H9 (cell line): Measurements from ENCODE around the gene CACNA2D3. TPM values are rescaled to one million over a fixed set of nuclear protein-coding genes. Genes with fewer than 3 reads are reported as not detected.

Source experiments
- DNase-seq: peaks from one replicate; pipeline ENCODE4 v3.0.0-alpha.2; 2017
- H2AFZ ChIP-seq: one replicate; pipeline ENCODE4 v1.6.1; 2013; ENCODE audit warnings: mild to moderate bottlenecking, low read length, control low read depth, moderate library complexity
- H2AK5ac ChIP-seq: 2 replicates; pipeline ENCODE4 v1.6.1; 2013; ENCODE audit warnings: low read length, control low read depth, mixed read lengths; ENCODE audit not compliant: insufficient read length
- H2BK120ac ChIP-seq: one replicate; pipeline ENCODE4 v1.6.1; 2013; ENCODE audit warnings: low read depth, mild to moderate bottlenecking, low read length, control low read depth, inconsistent platforms; ENCODE audit not compliant: poor library complexity, severe bottlenecking
- H2BK12ac ChIP-seq: 2 replicates; pipeline ENCODE4 v1.6.1; 2013; ENCODE audit warnings: low read length, control low read depth, mixed read lengths, low read depth; ENCODE audit not compliant: insufficient read length
- H2BK15ac ChIP-seq: 2 replicates; pipeline ENCODE4 v1.6.1; 2013; ENCODE audit warnings: low read depth, low read length, control low read depth
- H2BK20ac ChIP-seq: one replicate; pipeline ENCODE4 v1.6.1; 2013; ENCODE audit warnings: low read depth, mild to moderate bottlenecking, low read length, control low read depth, inconsistent platforms; ENCODE audit not compliant: poor library complexity, severe bottlenecking
- H2BK5ac ChIP-seq: 2 replicates; pipeline ENCODE4 v1.6.1; 2013; ENCODE audit warnings: low read length, control low read depth, mixed read lengths; ENCODE audit not compliant: insufficient read length
- H3K14ac ChIP-seq: 2 replicates; pipeline ENCODE4 v1.6.1; 2013; ENCODE audit warnings: low read length, control low read depth; ENCODE audit not compliant: insufficient read depth
- H3K18ac ChIP-seq: 2 replicates; pipeline ENCODE4 v1.6.1; 2013; ENCODE audit warnings: low read depth, mild to moderate bottlenecking, mixed read lengths, low read length, control low read depth; ENCODE audit not compliant: insufficient read length
- H3K23ac ChIP-seq: 2 replicates; pipeline ENCODE4 v1.6.1; 2013; ENCODE audit warnings: low read length, control low read depth, mixed read lengths, low read depth; ENCODE audit not compliant: insufficient read length
- H3K23me2 ChIP-seq: 2 replicates; pipeline ENCODE4 v1.6.1; 2013; ENCODE audit warnings: low read depth, mild to moderate bottlenecking, mixed read lengths, low read length, control low read depth; ENCODE audit not compliant: insufficient read length, poor library complexity, severe bottlenecking
- H3K27ac ChIP-seq: 2 replicates; pipeline ENCODE4 v1.5.1; 2013; ENCODE audit warnings: low read length, control low read depth, mixed read lengths, low read depth; ENCODE audit not compliant: insufficient read length
- H3K27me3 ChIP-seq: 2 replicates; pipeline ENCODE4 v1.6.1; 2013; ENCODE audit warnings: low read length, control low read depth, inconsistent platforms; ENCODE audit not compliant: insufficient read depth
- H3K4ac ChIP-seq: 2 replicates; pipeline ENCODE4 v1.6.1; 2013; ENCODE audit warnings: low read depth, mild to moderate bottlenecking, control low read depth, inconsistent platforms, low read length, moderate library complexity
- H3K4me1 ChIP-seq: 2 replicates; pipeline ENCODE4 v1.6.1; 2013; ENCODE audit warnings: low read length, control low read depth, inconsistent platforms; ENCODE audit not compliant: insufficient read depth
- H3K4me2 ChIP-seq: 2 replicates; pipeline ENCODE4 v1.6.1; 2013; ENCODE audit warnings: low read length, control low read depth, mixed read lengths; ENCODE audit not compliant: insufficient read length, insufficient read depth
- H3K56ac ChIP-seq: 2 replicates; pipeline ENCODE4 v1.6.1; 2013; ENCODE audit warnings: low read depth, mild to moderate bottlenecking, mixed read lengths, low read length, control low read depth; ENCODE audit not compliant: insufficient read length
- H3K79me1 ChIP-seq: 2 replicates; pipeline ENCODE4 v1.6.1; 2013; ENCODE audit warnings: low read depth, mild to moderate bottlenecking, moderate library complexity, low read length, control low read depth, inconsistent platforms; ENCODE audit not compliant: insufficient read depth, poor library complexity, severe bottlenecking
- H3K79me2 ChIP-seq: 2 replicates; pipeline ENCODE4 v1.6.1; 2013; ENCODE audit warnings: low read length, control low read depth, inconsistent platforms; ENCODE audit not compliant: insufficient read depth
- H3K9ac ChIP-seq: 2 replicates; pipeline ENCODE4 v1.6.1; 2013; ENCODE audit warnings: low read length, control low read depth, mixed read lengths; ENCODE audit not compliant: insufficient read length; ENCODE audit errors: extremely low read depth
- H3K9me3 ChIP-seq: one replicate; pipeline ENCODE4 v1.6.1; 2013; ENCODE audit warnings: low read depth, low read length, inconsistent platforms; ENCODE audit not compliant: control insufficient read depth
- H3T11ph ChIP-seq: one replicate; pipeline ENCODE4 v1.6.1; 2013; ENCODE audit warnings: mild to moderate bottlenecking, low read length, control low read depth, inconsistent platforms
- H4K20me1 ChIP-seq: one replicate; pipeline ENCODE4 v1.6.1; 2013; ENCODE audit not compliant: control insufficient read depth, insufficient read length, insufficient read depth
- H4K5ac ChIP-seq: 2 replicates; pipeline ENCODE4 v1.6.1; 2013; ENCODE audit warnings: low read depth, mild to moderate bottlenecking, mixed read lengths, low read length, control low read depth; ENCODE audit not compliant: insufficient read length
- H4K8ac ChIP-seq: replicated peaks from 2 replicates; pipeline ENCODE4 v1.6.1; 2013; ENCODE audit warnings: low read length, control low read depth, mixed read lengths, low read depth; ENCODE audit not compliant: insufficient read length
- H4K91ac ChIP-seq: 2 replicates; pipeline ENCODE4 v1.6.1; 2013; ENCODE audit warnings: low read depth, mild to moderate bottlenecking, moderate library complexity, mixed read lengths, low read length, control low read depth; ENCODE audit not compliant: insufficient read length
- H3K27ac Mint-ChIP-seq, 3 experiments: 2 replicates in 2 of 3; 3 replicates in 1 of 3; pipeline ENCODE4 v1.8.0; 2020 to 2021; ENCODE audit warnings: mixed read lengths in 3 of 3, mild to moderate bottlenecking in 1 of 3, moderate library complexity in 1 of 3
- H3K27me3 Mint-ChIP-seq: 2 replicates; pipeline ENCODE4 v1.8.0; 2021; ENCODE audit warnings: low read depth, mild to moderate bottlenecking, moderate library complexity, mixed read lengths
- H3K36me3 Mint-ChIP-seq, 3 experiments: 2 replicates in 2 of 3; 3 replicates in 1 of 3; pipeline ENCODE4 v1.8.0; 2020 to 2021; ENCODE audit warnings: low read depth in 3 of 3, mixed read lengths in 3 of 3; ENCODE audit not compliant: insufficient read depth in 1 of 3
- H3K4me1 Mint-ChIP-seq, 2 experiments: 2 replicates each; pipeline ENCODE4 v1.8.0; 2020; ENCODE audit warnings: mixed read lengths in 2 of 2
- H3K4me3 Mint-ChIP-seq, 2 experiments: 2 replicates in 1 of 2; 3 replicates in 1 of 2; pipeline ENCODE4 v1.8.0; 2020 to 2021; ENCODE audit warnings: mild to moderate bottlenecking in 2 of 2, mixed read lengths in 2 of 2, moderate library complexity in 1 of 2
- H3K9me3 Mint-ChIP-seq, 2 experiments: 2 replicates in 1 of 2; 3 replicates in 1 of 2; pipeline ENCODE4 v1.8.0; 2020; ENCODE audit warnings: mild to moderate bottlenecking in 2 of 2, mixed read lengths in 2 of 2, moderate library complexity in 1 of 2
- WGBS: extraction: QIAGEN DNeasy Blood & Tissue Kit; methylation state at CpG from one replicate; pipeline ENCODE4 v1.1.7; 2013; ENCODE audit warnings: missing lambda C conversion rate, low lambda C conversion rate, mixed read lengths; ENCODE audit not compliant: insufficient read length; ENCODE audit errors: extremely low coverage; 5-methylcytosine and 5-hydroxymethylcytosine counted together
- total RNA-seq: library from RNA; stranded (reverse); gene quantifications from 2 replicates; pipeline ENCODE4 v1.2.1, GENCODE V29; 2021
- TF ChIP-seq, protein P1 (sequence below): fragments of 200-600 bp; sonication (generic); conservative IDR thresholded peaks from 3 replicates; pipeline ENCODE4 v1.8.0; 2021; ENCODE audit warnings: antibody characterized with exemption, mild to moderate bottlenecking

CACNA2D3 gene
- total RNA-seq, 1 experiment from 2014 or later: 3.2 TPM

DNA sequence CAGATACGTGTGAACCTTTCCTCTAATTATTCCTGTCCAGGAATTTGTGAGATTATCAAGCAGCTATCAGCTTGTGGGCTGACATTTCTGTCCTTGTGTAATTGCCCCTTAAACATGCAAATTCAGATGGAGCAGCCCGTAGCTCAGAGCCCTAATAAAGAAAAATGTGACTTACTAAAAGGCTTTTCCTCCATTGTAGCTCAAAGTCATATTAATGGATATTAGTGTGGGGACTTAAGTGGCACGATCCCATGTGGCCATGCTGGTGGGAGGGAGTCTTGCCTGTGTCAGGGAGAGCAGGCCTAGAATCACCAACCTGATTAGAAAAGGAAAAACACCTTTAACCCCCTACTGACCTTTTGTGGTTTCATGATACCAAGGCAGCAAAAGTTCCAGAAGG lies 406.3 kb downstream of the CACNA2D3 start:
- Histone ChIP-seq H4K91ac (no peak overlapping the region), H3K9me3 (no peaks in the 10 kb centered on the region), H4K20me1 (no peaks in the 10 kb centered on the region), H3K9ac (no peak overlapping the region), H3K4ac (no peak overlapping the region), H2BK120ac (no peak overlapping the region), H2AK5ac (no peak overlapping the region), H3K4me2 (no peak overlapping the region), H3K79me1 (no peaks in the 10 kb centered on the region), H2BK15ac (no peak overlapping the region), H3K79me2 (no peaks in the 10 kb centered on the region), H2BK5ac (no peak overlapping the region), H2BK12ac (no peak overlapping the region), H3K27me3 (no peaks in the 10 kb centered on the region), H3K23me2 (no peaks in the 10 kb centered on the region), H3K4me1 (no peaks in the 10 kb centered on the region), H3K56ac (no peak overlapping the region), H2AFZ (no peak overlapping the region), H3K18ac (no peak overlapping the region), H4K8ac (no peak overlapping the region), H3K27ac (no peak overlapping the region), H3K14ac (no peak overlapping the region), H3T11ph (no peak overlapping the region), H4K5ac (no peak overlapping the region), H2BK20ac (no peak overlapping the region), H3K23ac (no peak overlapping the region)
- WGBS: no CpG with 5 or more reads among the region's 3 CpGs
- Mint-ChIP-seq H3K27me3 (no peaks in the 10 kb centered on the region; the same call in 1 of the 2 replicates), H3K36me3 (peaks cover 0 to 5% (median 3%) of the 10 kb centered on the region in 3 experiments; a peak in 3 of 7 replicates), H3K4me1 (peaks cover 5 to 6% of the 10 kb centered on the region in 2 experiments; a peak in 2 of 4 replicates), H3K9me3 (peaks cover 2 to 7% of the 10 kb centered on the region in 2 experiments; a peak in 4 of 5 replicates), H3K4me3 (no peak overlapping the region), H3K27ac (no peak overlapping the region)
- TF ChIP-seq, protein P1, sequence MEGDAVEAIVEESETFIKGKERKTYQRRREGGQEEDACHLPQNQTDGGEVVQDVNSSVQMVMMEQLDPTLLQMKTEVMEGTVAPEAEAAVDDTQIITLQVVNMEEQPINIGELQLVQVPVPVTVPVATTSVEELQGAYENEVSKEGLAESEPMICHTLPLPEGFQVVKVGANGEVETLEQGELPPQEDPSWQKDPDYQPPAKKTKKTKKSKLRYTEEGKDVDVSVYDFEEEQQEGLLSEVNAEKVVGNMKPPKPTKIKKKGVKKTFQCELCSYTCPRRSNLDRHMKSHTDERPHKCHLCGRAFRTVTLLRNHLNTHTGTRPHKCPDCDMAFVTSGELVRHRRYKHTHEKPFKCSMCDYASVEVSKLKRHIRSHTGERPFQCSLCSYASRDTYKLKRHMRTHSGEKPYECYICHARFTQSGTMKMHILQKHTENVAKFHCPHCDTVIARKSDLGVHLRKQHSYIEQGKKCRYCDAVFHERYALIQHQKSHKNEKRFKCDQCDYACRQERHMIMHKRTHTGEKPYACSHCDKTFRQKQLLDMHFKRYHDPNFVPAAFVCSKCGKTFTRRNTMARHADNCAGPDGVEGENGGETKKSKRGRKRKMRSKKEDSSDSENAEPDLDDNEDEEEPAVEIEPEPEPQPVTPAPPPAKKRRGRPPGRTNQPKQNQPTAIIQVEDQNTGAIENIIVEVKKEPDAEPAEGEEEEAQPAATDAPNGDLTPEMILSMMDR: no peak
- no peak for DNase-seq
